HG03354 (cell line): Measurements from ENCODE around the gene SESN1.

Source experiments
- ATAC-seq: cut with Tn5 transposase; IDR thresholded peaks from one replicate; pipeline ENCODE4 v1.9.1; 2021; ENCODE audit warnings: mild to moderate bottlenecking; ENCODE audit not compliant: unreplicated experiment, poor library complexity, severe bottlenecking

The SESN1 gene

GRCh38 chr6:109008537-109009235 is 86.0 kb downstream of the SESN1 start:
- peak; percentile 30 for ATAC-seq

GRCh38 chr6:109008054-109008453 is 86.6 kb downstream of the SESN1 start:
- no peak for ATAC-seq

GRCh38 chr6:109007521-109007920 is 87.1 kb downstream of the SESN1 start:
- ATAC-seq: no peak

GRCh38 chr6:109006818-109007217 is 87.8 kb downstream of the SESN1 start:
- no peak for ATAC-seq

GRCh38 chr6:109002882-109003281 is 91.8 kb downstream of the SESN1 start:
- ATAC-seq: no peak

GRCh38 chr6:109002051-109002697 is 92.5 kb downstream of the SESN1 start:
- no peak for ATAC-seq

GRCh38 chr6:109001291-109001894 is 93.3 kb downstream of the SESN1 start:
- ATAC-seq: no peak

- no peak for ATAC-seq
These were observed 94.4 kb downstream of the SESN1 start for GRCh38 chr6:109000289-109000688.

- ATAC-seq: no peak
These were observed 95.2 kb downstream of the SESN1 start for GRCh38 chr6:108999428-108999827.

GRCh38 chr6:108998485-108998884 is 96.2 kb downstream of the SESN1 start:
- ATAC-seq: no peak

- ATAC-seq: no peak
These were observed 98.4 kb downstream of the SESN1 start for GRCh38 chr6:108996208-108996607.

GRCh38 chr6:108995296-108995695 is 99.3 kb downstream of the SESN1 start:
- no peak for ATAC-seq

GRCh38 chr6:108993876-108994275 is 100.8 kb downstream of the SESN1 start:
- no peak for ATAC-seq

GRCh38 chr6:108989700-108990099 is 104.9 kb downstream of the SESN1 start:
- ATAC-seq: no peak

GRCh38 chr6:108988765-108989164 is 105.9 kb downstream of the SESN1 start:
- no peak for ATAC-seq

- ATAC-seq: no peak
These were observed 106.3 kb downstream of the SESN1 start for GRCh38 chr6:108988296-108988695.

GRCh38 chr6:108987156-108987555 is 107.5 kb downstream of the SESN1 start:
- no peak for ATAC-seq

GRCh38 chr6:108985301-108985700 is 109.3 kb downstream of the SESN1 start:
- no peak for ATAC-seq

- no peak for ATAC-seq
These were observed 111.5 kb downstream of the SESN1 start for GRCh38 chr6:108983151-108983550.

GRCh38 chr6:108982154-108983113 is 112.2 kb downstream of the SESN1 start:
- ATAC-seq: no peak
